HG02938 (cell line): Measurements from ENCODE around the gene BOK.

ENCODE experiments used
- ATAC-seq: cut with Tn5 transposase; IDR thresholded peaks from one replicate; pipeline ENCODE4 v1.9.1; 2021; ENCODE audit warnings: mild to moderate bottlenecking, moderate library complexity; ENCODE audit not compliant: unreplicated experiment

Gene BOK

GRCh38 chr2:241538838-241539615, 19.5 kb upstream of the BOK start:
- ATAC-seq = no peak

DNA sequence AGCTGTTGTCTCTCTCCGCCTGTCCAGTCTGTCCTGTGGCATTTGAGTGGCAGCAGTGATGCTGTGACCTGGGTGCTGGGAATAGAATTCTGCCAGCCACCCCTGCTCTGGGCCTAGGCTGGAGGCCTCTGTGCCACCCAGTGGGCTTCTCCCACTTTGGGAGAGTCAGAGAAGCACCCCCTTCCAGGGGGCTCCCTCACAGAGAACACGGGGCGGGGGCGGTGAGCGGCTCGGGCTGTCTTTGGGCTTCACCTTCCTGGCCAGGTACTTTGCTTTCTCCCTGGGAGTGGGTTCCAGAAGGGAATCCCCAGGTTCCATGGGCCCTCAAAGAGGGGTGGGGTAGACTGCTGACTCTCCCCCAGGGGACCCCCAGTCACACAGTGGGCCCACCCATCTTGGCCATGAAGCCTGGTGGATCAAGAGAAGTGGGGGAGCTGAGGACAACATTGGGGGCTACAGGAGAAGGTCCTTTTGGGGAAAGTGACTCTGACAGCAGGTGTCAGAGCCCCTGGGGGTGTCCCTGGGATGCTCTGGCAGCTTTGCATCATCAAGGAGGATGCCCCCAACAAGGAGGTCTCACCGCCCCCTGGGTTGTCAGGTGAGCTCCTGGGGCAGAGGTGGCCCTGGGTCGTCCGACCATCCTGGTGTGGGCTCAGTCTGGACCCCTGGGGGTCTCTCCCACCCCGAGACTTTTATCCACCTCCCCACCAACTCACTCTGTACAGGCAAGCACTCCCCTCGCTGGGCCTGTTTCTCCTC, 18.8 kb upstream of the BOK start:
- no peak for ATAC-seq

DNA sequence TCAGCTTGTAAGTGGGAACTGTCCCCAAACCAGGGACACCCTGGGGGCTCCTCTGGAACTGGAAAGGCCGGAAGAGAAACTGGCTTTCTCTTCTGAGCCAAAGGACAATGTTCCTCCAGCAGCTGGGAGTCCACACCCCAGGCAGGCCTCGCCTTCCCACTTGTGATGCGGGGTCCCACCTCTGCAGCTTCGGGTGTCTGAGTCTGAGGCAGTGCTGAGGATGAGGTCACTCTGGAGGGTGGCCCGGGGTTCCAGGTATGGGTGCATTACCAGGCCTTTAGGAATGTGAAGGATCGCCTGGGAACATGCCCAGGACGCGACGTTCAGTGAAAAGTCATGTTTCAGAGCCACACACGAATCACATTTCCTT, 18.2 kb upstream of the BOK start:
- ATAC-seq = no peak

- ATAC-seq = no peak
Measured at GRCh38 chr2:241540771-241541561, 17.6 kb upstream of the BOK start.

DNA sequence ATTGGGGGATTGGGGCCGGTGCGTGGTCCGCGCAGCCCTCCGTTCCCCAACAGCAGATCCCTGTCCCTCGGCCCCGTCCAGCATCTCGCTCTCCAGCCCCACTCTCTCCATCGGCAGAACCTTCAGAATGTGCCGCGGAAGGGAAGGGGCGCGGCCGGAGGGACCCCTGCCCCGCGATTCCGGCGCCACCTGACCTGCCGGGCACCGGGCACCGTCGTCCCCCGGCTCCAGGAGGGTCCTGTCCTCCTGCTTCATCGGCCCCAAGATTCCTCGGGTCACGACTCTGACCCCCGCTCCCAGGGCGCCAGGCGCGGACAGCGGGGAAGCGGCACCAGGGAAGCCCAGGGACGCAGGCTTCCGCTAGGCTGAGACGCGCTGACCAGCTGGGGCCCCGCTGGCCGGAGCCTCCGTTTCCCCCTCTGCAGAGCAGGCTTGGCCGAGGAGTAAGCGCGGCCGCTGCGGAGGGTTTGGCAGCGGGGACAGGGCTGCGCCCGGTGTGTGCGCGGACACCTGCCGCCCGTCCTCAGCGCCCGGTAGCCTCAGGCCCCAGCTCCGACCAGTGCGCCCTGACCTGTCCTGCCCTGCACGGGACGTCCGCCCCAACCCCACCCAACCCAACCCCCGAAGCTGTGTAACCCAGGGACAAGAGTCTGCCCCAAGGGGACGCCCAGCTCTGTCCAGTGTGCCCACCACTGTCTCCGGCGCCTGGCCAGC, 16.8 kb upstream of the BOK start:
- no peak for ATAC-seq

- no peak for ATAC-seq
Measured at GRCh38 chr2:241542278-241542605, 16.3 kb upstream of the BOK start.

- no peak for ATAC-seq
Measured at GRCh38 chr2:241545106-241545505, 13.4 kb upstream of the BOK start.

DNA sequence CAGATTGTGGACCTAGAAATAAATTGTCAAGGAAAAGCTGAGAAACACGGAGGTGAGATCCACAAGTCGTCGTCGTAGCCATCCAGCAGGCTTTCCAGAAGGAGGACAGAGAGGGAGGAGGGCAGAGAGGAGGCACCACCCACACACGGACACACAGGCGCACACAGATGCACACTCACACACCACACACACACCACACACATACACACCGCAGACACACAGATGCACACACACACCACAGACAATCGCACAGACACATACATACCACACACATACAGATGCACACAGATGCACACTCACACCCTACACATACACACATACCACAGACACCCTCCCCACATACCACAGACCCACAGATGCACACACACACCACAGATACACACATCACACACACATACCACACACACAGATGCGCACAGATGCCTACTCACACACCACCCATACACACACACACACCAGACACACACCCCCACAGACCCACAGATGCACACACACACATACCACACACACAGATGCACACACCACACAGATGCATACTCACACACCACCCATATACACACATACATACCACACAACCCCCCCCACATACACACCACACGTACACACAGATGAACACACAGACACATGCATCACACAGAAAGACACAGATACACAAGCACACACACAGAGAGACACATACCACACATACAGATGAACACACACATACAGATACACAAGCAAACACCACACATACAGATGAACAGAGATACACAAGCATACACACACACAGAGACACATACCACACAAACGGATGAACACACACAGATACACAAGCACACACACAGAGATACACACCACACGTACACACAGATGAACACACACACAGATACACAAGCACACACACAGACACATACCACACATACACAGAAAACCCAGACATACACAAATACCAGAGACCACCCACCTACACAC, 12.7 kb upstream of the BOK start:
- ATAC-seq = no peak

DNA sequence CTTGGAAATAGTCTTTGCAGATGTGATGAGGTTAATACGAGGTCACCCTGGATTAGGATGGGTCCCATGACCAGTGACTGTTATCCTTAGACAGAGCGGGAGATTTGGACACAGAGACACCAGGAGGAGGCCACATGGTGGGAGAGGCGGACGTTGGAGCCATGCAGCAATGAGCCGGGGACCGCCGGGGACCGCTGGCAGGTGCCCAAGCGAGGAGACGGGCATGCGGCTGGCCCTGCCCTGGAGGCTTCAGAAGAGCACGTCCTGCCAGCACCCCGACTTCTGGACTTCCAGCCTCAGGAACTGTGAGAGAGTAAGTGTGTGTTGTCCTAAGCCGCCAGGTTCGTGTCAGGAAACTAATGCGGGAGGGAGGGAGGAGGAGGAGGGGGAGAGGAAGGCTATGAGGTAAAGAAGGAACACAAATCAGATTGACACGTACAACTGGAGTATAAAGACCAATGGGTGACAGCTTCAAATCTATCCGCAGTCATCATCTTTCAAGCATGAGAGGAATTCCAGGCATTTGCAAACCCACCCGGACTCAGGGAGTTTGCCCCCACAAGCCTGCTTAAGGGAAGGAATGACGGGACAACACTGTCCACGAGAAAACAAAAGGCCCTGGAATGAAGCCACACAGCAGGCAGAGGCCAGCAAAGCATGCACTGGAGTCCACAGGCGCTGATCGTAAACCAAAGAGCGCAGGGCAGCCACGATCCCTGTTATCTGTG, 11.6 kb upstream of the BOK start:
- ATAC-seq = no peak

DNA sequence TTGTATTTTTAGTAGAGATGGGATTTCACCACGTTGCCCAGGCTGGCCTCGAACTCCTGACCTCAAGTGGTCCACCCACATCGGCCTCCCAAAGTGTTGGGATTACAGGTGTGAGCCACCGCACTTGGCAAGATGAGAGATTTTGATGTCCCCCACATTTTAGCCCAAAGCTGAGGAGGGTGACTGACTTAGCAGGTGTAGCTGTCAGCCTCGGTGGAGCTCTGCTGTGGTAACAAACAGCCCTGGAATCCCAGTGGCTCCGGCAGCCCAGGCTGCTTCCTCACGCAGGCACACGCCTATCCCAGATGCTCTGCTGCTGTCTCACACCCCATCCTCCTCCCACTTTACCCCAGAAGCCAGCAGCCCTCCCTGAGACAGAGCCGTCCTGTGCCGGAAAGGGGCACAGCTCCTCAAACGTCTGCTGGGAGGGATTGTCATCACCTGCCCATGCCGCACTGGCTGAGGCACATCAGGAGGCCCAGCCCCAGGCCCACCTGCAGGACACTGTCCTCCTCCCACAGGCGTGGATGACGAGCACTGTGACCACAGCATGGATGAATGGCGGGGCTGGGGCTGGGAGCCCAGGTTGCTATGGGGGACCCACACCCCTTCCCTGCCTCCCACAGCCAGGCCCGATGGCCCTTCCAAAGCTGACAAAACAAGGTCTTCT, 10.6 kb upstream of the BOK start:
- ATAC-seq = no peak

GRCh38 chr2:241548451-241548835, 10.1 kb upstream of the BOK start:
- ATAC-seq = no peak

- ATAC-seq = no peak
Measured at GRCh38 chr2:241550616-241551580, 7.6 kb upstream of the BOK start.

- no peak for ATAC-seq
Measured at GRCh38 chr2:241551599-241551997, 6.9 kb upstream of the BOK start.

DNA sequence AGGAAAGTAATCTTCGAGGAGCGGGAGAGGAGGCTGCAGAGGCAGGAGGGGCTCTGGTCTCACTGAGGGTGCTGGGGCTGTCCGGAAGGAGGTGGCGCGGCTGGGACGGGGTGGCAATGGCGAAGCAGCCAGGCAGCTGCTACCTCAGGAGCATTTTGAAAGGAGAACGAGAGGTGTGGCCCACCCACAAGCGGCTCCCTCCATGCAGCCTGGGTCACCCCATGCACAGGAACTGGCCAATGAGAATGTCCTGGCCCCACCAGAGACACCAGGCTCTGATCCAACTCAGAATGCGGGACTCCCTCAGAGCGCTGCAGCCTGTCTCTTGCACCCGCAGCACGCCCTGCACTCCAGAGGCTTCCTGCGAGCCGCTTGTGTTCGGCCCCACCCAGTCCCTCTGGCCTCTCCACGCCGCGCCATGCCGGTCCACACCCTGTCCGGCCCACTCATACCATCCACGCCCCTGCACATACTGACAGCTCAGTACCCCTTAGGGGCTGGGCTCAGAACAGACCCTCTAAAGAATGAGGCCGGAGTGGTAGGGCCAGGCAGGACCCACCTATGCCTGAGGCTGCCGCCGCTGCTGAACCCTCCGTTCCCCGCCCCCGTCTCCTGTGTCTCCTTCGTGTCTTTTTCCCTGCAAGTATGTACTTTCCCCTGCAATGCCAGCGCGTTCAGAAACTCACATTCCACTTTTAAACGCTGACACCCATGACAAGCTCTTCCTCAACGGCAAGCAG, 6.4 kb upstream of the BOK start:
- no peak for ATAC-seq

- ATAC-seq = no peak
Measured at GRCh38 chr2:241553512-241553830, 5.1 kb upstream of the BOK start.

DNA sequence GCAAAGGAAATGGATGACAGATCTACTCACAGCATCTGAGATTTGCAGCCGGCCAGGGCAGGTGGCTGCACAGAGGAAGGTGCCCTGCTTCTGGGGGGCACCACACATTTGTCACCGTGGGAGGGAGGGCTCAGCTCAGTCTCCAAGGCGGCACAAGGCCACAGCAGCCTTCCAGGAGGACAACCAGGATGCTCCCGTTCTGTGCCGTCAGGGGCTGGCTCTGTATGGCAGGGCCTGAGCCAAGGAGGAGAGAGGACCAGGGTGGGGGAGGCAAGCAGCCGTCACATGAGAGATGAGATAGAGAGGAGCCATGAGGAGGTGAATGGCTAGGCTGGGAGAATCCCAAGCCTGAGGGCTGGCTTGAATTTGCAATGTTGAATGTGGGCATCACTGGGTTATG, 4.6 kb upstream of the BOK start:
- no peak for ATAC-seq

DNA sequence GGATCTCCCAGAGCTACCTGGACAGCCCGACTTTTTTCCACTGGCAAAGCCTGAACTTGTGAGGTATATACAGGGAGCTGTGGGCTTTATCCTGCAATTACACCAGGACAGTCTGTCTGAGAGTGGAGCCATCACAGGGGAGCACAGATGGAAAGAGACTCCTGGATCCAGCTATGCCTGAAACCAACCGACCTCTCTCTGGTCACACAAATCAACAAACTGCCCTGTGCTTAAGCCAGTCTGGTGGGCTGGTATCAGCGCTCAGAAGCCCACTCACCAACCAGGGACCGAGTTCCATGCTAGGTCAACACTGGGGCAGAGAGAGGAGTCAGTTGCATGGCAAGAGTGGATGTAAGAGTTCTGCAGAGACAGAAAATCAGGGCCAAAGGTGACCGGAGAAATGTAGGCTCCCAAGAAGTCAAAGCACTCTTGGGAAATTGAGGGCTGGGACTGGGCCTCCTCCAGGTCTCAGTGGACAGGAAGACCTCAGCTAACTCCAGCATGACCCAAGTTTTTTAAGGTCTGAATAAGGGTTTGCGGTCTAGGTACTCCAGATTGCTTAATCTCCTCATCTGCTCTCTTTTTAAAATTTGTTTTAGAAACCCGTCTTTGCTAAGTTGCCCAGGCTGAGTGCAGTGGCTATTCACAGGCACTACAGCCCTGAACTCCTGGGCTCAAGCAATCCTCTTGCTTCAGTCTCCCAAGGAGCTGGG, 3.8 kb upstream of the BOK start:
- ATAC-seq = no peak
